Measurements from ENCODE around the gene CABLES1.
A peak's percentile ranks its signal among the peaks of the same experiment; 100 is the strongest.
"Not testable (repeated sequence)": the region's sequence is repeated elsewhere in the genome, so short reads cannot be mapped to it uniquely, and the experiment has no call there.

The CABLES1 gene

GRCh38 chr18:23109163-23109562 lies 26.1 kb upstream of the CABLES1 start:
- not testable (repeated sequence) for DNase-seq (ENCODE audit: low spot score)

GRCh38 chr18:23113576-23113975 lies 21.7 kb upstream of the CABLES1 start:
- DNase-seq (ENCODE audit: low spot score) = no peak

- DNase-seq (ENCODE audit: low spot score) = no peak
Measured at GRCh38 chr18:23114171-23114881, 21.0 kb upstream of the CABLES1 start.

- no peak for DNase-seq (ENCODE audit: low spot score)
Measured at GRCh38 chr18:23114911-23115310, 20.4 kb upstream of the CABLES1 start.

- no peak for DNase-seq (ENCODE audit: low spot score)
Measured at GRCh38 chr18:23115683-23116096, 19.6 kb upstream of the CABLES1 start.

GRCh38 chr18:23121133-23121532 lies 14.2 kb upstream of the CABLES1 start:
- DNase-seq (ENCODE audit: low spot score) = no peak

GRCh38 chr18:23122334-23123229 lies 12.7 kb upstream of the CABLES1 start:
- DNase-seq (ENCODE audit: low spot score) = no peak

GRCh38 chr18:23126376-23127056 lies 8.8 kb upstream of the CABLES1 start:
- DNase-seq (ENCODE audit: low spot score) = no peak

- DNase-seq (ENCODE audit: low spot score) = no peak
Measured at GRCh38 chr18:23127090-23127489, 8.2 kb upstream of the CABLES1 start.

GRCh38 chr18:23129355-23130002 lies 5.8 kb upstream of the CABLES1 start:
- DNase-seq (ENCODE audit: low spot score) = no peak

- DNase-seq (ENCODE audit: low spot score) = peak; percentile 88
Measured at GRCh38 chr18:23131693-23132319, 3.5 kb upstream of the CABLES1 start.

- DNase-seq (ENCODE audit: low spot score) = no peak
Measured at GRCh38 chr18:23133860-23134779, 1.2 kb upstream of the CABLES1 start.

- no peak for DNase-seq (ENCODE audit: low spot score)
Measured at GRCh38 chr18:23135550-23136325, 453 bp downstream of the CABLES1 start.

GRCh38 chr18:23136326-23137096 lies 1.2 kb downstream of the CABLES1 start:
- no peak for DNase-seq (ENCODE audit: low spot score)

GRCh38 chr18:23137097-23137635 lies 1.9 kb downstream of the CABLES1 start:
- no peak for DNase-seq (ENCODE audit: low spot score)

GRCh38 chr18:23137788-23138216 lies 2.5 kb downstream of the CABLES1 start:
- DNase-seq (ENCODE audit: low spot score) = no peak

GRCh38 chr18:23138471-23138870 lies 3.2 kb downstream of the CABLES1 start:
- no peak for DNase-seq (ENCODE audit: low spot score)

All from hematopoietic multipotent progenitor cell treated with erythropoietin and hydrocortisone succinate and interleukin-3 and kit ligand, for 17 days (in vitro differentiated cells).